Colon (tissue), 2 donors: ENCODE results near the gene IQGAP2.

Experiments
- FAIRE-seq: peaks from 2 replicates; lab custom pipeline; 2012; peaks lifted over from hg19 to GRCh38; lab: Jason Lieb, UNC
- donor health status: control.
- donor health status: control.

Gene IQGAP2

DNA sequence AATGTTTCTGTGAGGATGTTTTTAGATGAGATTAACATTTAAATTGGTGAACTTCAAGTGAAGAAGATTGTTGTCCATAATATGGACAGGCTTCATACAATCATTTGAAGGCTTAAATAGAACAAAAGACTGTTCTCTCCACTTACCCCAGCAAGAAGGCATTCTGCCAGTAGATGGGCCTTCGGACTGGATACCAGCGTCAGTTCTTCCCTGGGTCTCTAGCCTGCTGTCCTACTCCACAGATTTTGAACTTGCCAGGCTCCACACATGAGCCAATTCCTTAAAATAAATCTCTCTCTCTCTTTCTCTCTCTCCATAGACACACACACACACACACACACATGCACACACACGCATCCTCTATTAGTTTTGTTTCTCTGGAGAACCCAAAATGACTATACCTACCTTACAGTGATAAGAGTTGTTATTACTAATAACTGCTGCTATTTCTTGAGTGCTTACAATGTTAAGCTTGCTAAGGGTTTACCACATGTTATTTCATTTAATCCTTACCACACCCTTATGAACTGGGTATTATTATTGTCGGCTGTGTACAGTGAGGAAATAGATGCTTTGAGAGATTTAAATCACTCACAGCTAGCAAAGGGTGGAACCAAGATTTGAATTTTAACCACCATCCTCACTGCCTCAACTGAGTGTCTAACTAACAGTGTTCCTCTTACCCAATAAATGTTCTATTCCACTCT lies 19.8 kb upstream of the IQGAP2 start:
- FAIRE-seq = no peak

DNA sequence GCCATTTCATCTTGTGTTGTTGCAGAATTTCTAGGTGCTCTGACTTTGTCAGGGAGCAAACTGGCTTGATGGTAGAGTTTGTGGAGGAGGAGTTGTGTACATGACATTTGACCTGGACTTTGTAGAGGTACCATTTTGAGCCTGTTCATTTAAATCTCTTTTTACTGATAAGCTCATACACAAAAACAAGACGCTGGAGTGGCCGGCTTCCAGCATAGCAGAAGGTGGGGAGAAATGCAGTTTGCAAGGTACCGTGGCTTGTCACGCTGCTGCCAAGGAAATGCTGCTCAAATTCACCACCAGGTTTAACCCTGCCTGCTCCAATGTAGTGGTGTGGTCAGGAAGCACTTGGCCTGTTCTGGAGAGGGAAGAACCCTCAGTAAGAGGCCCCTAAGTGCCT lies 18.9 kb upstream of the IQGAP2 start:
- no peak for FAIRE-seq

DNA sequence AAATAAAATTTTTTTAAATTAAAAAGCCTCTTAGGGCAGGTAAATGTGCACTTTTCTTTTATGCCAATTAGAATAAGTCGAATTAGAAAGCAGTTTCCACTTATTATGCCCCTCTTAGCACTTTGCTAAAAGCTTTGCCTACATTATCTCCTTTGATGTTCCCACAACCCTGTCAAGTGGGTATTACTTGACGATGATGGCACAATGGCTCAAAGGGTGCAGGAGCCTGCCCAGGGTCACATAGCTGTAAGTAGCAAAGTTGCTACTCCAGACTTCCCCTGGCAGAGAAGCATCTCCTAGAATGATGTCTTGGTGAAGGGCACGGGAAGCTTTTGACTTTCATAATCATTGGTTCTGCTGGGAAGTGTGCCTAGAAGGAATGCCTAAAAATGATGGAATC lies 18.4 kb upstream of the IQGAP2 start:
- FAIRE-seq = no peak

DNA sequence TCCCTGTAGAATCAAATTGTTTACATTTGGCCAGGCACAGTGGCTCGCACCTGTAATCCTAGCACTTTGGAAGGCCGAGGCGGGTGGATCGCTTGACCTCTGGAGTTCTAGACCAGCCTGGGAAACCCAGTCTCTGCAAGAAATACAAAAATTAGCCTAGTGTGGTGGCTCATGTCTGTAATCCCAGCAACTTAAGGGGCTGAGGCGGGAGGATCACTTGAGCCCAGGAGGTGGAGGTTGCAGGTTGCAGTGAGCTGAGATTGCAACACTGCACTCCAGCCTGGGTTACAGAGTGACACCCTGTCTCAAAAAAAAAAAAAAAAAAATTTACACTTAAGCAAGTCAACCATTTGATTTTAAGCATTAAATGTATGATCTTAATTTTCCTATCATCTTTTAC lies 17.5 kb upstream of the IQGAP2 start:
- no peak for FAIRE-seq

DNA sequence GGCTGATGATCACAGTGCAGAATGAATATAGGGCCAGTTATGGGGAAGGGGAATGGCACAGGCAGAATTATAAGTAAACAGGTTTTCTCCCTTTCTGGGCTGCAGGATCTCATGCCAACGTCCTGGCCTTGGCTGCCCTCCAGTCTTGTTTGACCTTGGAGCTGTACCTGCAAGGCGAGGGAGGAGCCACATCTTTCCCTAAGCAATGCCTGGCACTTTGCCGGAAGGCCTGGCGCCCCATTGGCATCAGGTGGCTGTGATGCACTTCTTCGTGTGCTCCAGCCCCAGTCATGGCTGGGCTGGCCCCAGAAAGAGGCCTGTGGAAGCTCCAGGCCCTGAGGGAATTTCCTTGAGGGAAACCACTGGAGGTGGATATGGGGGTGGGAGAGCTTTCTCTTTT lies 16.7 kb upstream of the IQGAP2 start:
- FAIRE-seq = no peak

DNA sequence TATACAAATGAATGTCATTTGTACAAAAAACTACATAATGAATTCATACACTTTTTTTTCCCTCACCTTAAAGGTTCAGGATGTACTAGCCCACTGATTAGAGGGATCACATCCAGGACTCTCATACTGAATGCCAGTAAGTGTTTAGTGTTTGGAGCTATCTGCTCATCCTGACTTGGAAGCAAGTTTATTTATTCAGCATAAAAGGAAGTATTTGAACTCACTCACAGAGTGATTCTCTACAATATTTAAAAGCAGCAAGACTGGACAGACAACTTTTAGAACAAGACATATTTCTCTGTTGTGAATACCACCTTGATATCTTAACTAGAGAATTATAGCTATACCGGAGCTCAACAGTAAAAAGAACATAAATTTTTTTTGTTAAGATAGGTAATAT lies 14.8 kb upstream of the IQGAP2 start:
- FAIRE-seq = peak; percentile 60

DNA sequence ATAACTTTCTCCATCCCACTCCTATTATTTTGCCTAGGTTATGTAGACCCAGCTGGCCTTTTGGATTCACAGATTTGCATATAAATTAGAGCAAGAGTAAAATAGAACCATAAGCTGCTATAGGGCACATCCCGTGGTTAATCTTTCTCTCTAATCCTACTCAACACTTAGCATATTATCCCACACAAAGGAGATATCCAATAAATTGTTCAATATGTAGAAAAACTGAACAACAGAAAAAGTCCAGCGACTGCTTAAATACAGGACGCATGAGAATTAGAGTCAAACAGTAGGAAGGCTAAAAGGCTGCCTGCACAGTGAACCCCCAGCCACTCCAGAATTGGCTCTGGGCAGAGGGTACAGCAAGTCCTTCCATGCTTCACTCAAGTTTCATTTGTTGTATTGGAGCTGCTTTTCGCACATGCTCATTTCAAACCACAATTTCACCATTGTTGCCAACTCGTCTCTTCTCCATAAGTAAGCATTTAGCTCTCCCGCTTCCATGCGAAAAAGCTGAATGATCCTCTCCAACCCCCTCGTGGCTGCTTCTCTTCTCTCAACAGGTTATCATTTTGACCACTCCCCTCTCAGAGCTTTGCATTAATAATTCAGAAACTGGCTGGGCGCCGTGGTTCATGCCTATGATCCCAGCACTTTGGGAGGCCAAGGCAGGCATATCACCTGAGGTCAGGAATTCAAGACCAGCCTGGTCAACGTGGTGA lies 14.1 kb upstream of the IQGAP2 start:
- no peak for FAIRE-seq

DNA sequence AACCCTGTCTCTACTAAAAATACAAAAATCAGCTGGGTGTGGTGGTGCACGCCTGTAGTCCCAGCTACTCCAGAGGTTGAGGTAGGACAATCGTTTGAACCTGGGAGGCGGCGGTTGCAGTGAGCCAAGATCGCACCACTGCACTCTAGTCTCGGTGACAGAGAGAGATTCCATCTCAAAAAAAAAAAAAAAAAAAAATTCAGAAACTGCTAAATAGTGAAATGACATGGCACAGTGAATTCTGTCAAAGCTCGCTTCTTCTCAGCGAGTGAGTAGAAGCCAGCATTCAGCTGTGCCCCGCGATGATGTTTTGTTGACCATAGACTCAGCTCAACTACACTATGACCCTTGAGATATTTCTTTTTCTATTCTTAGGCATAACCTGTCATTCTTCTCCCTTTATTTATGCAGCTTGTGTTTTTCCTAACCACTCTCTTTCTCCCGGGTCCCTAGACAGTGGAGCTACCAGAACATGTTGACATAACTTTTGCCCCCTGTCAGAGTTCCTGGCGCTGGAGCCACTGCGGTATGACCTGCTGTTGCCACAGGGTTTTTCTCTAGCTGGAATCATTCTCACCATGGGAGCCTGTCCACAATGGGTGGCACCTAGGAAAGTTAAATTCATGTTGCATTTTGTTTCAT lies 13.5 kb upstream of the IQGAP2 start:
- FAIRE-seq = no peak

DNA sequence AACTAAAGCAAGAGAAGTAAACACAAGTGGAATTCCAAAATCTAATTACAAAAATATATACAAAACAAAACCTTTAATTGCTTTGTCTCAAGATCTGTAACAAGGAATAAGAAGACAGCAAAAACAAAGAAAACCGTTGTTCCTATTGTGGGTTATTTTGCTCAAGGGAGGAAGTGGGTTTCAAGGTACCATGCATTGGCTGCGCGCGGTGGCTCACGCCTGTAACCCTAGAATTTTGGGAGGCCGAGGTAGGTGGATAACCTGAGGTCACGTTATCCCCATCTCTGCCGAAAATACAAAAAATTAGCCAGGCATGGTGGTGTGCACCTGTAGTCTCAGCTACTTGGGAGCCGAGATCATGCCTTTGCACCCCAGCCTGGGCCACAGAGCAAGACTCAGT lies 12.1 kb upstream of the IQGAP2 start:
- FAIRE-seq = no peak

DNA sequence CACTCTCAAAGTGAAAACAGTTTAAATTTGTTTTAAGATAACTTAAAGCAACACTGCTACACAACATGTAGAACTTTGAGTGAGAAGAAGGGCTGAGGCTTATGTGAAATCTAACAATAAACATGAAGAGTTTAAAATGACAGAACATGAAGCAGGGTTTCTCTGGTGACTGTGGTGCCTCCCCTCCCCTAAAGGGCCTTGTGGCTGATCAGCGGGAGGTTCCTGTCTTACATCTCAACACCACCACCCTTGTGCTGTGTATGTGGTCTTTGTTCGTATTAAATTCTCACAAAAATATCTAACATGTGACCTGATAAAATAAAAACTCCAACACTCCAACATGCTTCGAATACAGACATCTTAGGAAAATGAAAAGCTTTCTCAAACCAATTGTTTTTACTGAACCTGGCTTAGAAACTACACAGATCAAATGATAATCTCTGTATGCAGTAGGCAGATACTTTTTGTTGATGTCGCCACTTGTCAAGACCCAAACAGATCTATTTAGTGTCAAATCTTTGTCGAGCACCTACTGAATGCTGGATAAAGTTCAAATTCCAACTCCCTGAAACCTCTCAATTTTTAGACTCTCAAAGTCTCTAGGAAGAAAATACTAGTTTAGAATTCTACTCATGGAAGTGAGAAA lies 9.9 kb upstream of the IQGAP2 start:
- FAIRE-seq = no peak

DNA sequence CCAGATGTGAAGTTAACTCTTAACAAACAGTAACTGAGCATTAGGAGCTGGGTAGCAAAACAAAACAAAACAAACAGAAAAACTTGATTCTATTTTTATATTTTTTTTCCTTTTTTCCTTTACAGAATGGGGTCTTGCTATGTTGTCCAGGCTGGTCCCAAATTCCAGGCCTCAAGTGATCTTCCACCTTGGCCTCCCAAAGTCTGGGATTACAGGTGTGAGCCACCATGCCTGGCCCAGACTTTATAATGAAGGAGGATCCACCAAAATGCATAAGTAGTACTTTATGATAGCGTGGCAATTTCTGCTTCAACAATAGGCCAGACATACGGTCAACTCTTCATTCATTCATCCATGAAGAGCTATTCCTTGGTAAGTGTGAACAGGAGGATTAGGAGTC lies 5.9 kb upstream of the IQGAP2 start:
- no peak for FAIRE-seq

DNA sequence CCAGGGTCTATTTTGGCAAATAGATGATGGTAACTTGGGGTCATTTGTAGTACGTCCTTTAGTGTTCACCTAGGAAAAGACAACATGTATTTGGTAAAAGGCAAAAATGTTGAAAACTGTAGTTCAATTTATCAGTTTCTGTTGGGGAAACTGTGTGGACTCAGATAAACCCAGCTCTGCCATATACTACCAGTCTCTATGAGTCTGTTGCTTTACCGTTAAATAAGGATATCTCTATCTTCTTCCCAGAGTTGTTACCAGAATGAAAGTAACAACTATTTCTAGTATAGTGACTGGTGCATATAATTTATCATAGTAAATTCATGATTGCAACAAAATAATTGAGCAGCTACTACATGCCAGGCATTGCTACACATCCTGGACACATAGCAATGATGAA lies 3.8 kb upstream of the IQGAP2 start:
- FAIRE-seq = no peak

DNA sequence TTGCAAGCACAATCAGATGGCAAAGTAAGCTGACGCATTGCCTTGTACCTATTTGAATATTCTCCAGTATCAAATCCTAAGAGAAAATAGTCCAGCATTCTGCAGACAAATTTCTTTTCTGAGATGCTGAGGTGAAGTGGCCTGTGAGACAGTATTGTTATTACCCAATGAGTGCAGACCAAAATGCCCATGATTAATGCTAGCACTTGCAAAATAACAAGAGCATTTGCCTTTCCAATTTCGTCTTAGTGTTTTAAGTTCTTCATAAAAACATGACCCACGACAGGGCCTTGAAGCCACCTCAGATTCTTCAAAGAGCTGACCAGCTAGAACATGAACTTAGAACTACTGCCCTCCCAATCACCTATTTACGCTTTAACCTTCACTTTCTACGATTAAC lies 2.6 kb upstream of the IQGAP2 start:
- no peak for FAIRE-seq

DNA sequence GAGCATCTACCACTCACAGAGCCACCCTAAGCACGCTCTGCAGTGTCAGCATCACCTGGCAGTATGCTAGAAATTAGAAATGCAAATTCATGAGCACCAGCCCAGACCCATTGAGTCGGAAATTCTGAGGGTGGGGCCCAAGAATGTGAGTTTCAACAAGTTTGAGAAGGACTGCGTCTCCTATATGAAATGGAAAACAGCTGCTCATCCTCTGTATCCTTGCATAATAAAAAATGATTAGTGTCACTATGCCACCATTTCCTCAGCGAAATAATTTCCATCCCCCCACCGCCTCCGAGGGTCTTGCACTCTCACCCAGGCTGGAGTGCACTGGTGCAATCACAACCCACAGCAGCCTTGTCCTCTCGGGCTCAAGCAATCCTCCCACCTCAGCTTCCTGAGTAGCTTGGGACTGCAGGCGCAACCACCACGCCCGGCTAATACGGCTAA lies 1.3 kb upstream of the IQGAP2 start:
- FAIRE-seq = no peak

DNA sequence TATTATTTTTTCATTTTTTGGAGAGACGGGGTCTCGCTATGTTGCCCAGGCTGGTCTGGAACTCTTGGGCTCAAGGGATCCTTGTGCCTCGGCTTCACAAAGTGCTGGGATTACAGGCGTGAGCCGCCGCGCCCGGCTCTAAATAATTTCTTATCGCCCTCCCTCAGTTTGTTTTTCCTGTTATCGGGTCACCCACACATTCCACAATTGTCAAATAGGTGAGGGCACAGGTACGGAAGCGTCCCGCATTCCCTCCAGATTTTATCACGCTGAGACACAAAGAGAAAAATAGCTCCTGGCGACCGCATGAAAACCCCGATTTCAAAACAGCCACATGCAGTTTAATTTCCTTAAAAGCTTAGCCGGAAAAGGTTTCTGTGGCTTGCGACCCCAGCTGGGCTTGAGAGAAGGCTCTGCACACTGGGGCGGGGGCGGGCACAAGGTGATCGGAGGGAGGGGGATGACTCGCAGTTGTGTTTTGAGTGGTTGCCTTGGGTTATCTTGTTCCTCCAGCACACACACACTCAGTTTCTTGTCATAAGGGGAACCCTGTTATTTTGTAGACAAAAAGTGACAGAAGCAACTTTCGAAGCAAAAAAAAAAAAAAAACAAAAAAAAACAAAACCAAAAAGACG lies 717 bp upstream of the IQGAP2 start:
- no peak for FAIRE-seq

DNA sequence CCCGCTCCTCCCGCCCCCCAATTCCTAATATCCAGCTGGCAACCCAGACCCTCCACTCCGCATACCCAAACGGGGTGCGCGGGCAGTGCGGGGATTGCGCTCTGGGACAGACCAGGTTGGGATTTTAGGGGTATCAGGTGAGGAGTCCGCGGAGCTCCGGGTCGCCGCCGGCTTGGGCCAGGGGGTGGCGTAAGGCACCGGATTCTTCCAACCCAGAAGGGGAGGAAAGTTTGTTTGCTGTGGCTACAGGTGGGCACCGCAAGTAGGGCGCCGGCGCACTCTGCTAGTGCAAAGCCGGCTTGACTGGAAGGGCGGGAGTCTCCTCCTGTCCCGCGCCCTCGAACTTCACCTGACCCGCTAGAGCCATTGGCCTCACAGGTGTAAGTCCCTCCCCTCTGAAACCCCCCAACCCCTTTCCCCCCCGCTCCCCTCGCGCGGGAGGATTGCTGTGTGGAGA lies 709 bp downstream of the IQGAP2 start:
- FAIRE-seq = no peak

DNA sequence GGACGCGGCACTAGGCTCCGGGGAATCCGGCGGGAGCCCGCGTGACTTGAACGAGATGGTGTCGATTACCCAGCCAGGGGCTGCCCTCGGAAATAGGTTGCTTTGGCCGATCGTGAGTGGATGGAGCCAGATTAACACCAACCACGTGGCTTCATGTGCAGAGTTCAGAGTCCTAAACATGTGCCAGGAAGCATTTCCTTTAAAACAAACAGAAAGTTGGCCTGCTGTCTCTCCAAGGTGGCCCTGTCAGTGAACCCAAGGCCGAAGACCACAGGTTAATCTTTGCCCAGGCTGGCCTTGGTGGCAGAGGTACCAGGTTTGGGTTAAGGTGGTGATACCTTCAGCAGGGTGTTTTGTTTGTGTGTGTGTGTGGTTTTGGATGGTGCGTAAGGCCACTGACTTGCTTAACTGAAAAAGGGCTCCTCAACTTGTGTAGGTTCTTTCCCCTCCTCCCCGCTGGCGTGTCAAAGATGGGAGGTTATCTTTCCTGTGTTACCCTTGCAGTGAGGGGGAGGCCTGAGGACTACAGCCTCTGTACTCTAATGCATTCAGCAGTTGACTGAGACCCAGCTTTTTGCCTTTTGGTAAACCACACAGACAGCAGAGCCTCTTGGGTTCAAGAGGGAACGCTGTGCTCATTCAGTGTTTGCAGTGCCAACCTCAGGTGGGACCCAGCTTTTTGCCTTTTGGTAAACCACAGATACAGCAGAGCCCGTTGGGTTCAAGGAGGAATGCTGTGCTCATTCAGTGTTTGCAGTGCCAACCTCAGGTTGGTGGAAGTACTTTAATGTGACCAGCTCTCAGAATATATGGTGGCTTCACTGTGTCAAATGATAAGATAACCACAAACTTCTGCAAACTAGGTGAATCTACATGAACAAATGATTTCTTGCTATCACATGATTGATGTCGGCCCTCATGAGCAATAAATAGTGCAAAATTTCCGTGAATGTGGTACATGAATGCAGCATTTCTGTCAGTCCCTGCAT lies 1.4 kb downstream of the IQGAP2 start:
- no peak for FAIRE-seq

DNA sequence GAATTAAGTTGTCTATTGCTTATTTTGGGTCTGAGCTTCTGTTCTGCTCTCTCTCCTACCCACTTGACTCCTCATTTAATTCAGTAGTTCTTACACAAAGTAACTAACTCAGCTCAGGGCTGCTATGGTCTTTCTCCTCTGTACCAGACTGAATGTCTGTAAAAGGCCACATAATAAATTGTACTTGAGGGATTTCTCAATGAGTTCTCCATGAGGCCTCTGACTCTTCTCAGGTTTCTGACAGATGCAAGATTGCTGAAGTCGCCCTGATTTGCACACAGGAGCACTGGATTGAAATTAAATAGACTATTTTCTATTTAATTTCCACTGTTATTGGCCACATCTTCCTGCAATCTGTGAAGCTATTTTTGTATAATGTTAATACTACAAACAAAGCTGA lies 2.9 kb downstream of the IQGAP2 start:
- no peak for FAIRE-seq

DNA sequence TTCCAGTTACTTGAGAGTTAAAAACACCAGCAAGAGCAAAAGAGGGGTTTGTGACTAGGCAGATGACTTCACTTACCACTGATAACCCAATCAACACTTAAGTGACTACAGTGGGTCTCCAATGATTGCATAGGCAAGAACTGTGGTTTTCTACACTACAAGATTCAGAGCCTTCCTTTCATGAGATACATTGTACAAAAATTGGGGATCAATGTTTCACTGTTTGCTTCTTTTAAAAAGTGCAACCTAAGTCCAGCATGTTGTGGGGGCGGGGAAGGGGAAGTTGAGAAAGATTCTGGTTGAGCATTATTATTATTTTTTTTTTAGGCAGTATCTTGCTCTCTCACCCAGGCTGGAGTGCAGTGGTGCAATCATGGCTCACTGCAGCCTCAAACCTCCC lies 3.6 kb downstream of the IQGAP2 start:
- FAIRE-seq = no peak

DNA sequence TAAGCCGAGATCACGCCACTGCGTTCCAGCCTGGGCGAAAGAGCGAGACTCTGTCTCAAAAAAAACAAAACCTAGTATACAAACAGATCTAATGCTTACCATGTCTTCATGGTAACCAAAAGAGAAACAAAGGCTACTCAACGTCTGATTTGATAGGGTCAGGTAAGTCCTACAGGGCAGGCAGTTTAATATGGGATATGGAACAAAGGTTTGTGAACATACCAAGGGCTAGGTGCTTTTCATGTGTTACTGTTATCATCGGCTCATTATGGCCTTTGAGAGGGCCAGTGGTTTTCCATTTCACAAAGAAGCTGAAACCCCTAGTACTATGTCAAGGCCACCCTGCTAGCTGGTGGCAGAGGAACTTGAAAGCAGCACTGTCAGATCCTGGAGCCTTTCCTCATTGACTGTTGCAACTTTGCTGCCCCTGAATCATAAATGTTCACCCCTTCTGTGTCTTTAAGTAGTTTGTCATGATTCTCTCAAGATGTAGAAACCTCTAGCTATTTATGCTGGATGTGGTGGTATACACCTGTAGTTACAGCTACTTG lies 5.1 kb downstream of the IQGAP2 start:
- no peak for FAIRE-seq

DNA sequence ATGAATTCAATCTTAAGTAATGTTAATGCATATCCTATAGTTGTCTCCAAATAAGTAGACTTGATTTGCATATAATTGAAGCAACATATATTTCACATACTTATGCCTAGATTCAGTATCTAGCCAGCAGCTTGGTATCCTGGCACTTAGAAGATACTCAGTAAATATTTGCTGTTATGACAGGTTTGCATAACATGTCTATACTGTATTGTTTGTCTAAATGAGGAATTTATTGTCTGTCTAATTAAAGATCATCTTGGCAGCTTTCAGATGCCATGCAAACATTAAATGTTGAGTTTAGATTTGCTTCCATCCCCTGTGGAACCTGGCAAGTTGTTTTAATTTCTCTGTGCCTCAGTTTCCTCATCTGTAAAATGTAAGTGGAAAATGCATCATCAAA lies 9.4 kb downstream of the IQGAP2 start:
- FAIRE-seq = no peak
